Endothelial cell (in vitro differentiated cells): ENCODE results near the gene DCN. TPM values are rescaled to one million over a fixed set of nuclear protein-coding genes. Genes with fewer than 3 reads are reported as not detected.

ENCODE experiments used
- DNase-seq: peaks from one replicate; pipeline ENCODE4 v3.0.0; 2021; ENCODE audit warnings: low spot score
- H3K27ac Mint-ChIP-seq: one replicate; pipeline ENCODE4 v1.8.0; 2021; ENCODE audit warnings: mixed read lengths, inconsistent platforms; ENCODE audit not compliant: unreplicated experiment
- H3K27me3 Mint-ChIP-seq: one replicate; pipeline ENCODE4 v1.8.0; 2021; ENCODE audit warnings: mild to moderate bottlenecking, moderate library complexity, mixed read lengths, inconsistent platforms; ENCODE audit not compliant: unreplicated experiment
- H3K36me3 Mint-ChIP-seq: one replicate; pipeline ENCODE4 v1.8.0; 2021; ENCODE audit warnings: mild to moderate bottlenecking, low read depth, mixed read lengths, inconsistent platforms; ENCODE audit not compliant: unreplicated experiment
- H3K4me1 Mint-ChIP-seq: one replicate; pipeline ENCODE4 v1.8.0; 2021; ENCODE audit warnings: mild to moderate bottlenecking, mixed read lengths, inconsistent platforms; ENCODE audit not compliant: unreplicated experiment
- H3K4me3 Mint-ChIP-seq: one replicate; pipeline ENCODE4 v1.8.0; 2021; ENCODE audit warnings: mild to moderate bottlenecking, mixed read lengths, inconsistent platforms; ENCODE audit not compliant: unreplicated experiment
- H3K9me3 Mint-ChIP-seq: one replicate; pipeline ENCODE4 v1.8.0; 2021; ENCODE audit warnings: mixed read lengths, inconsistent platforms; ENCODE audit not compliant: unreplicated experiment
- total RNA-seq: library from RNA; stranded (reverse); fragmentation: NEBNext Ultra II Directional; extraction: Animal tissue kit (Norgen Biotek cat#: 25700); gene quantifications from one replicate; pipeline ENCODE4 v1.2.1, GENCODE V29; 2021; ENCODE audit not compliant: unreplicated experiment
- TF ChIP-seq, protein P1 (sequence below): fragments of 200-600 bp; sonication (generic); IDR thresholded peaks from one replicate; pipeline ENCODE4 v1.5.0; 2021; ENCODE audit warnings: antibody characterized with exemption; ENCODE audit not compliant: unreplicated experiment

The DCN gene
- total RNA-seq, 1 donor from 2014 or later = not detected

DNA sequence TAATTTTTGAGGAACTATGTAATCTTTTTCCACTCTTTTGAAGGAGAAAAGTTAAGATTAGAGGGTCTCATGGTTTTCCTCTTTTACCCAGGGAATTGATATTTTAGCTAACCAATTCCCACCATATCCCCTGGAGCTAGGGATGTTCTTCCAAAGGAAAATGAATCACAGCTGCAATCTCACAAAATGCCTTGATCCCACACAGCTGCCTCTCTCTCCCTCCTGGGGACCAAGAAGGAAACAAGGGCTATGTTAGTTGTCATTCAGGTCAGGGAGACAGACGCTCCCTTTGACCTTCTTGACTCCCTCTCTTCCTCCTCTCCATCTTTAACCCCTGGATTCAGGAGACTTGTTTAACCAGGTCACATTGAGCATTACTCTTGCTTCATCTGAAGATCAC is 9.5 kb downstream of the DCN start:
- Mint-ChIP-seq H3K4me1 (no peaks in the 10 kb centered on the region), H3K27ac (no peak overlapping the region), H3K36me3 (no peaks in the 10 kb centered on the region), H3K4me3 (no peak overlapping the region), H3K9me3 (no peaks in the 10 kb centered on the region), H3K27me3 (no peaks in the 10 kb centered on the region)
- no peak for DNase-seq
- TF ChIP-seq, protein P1, sequence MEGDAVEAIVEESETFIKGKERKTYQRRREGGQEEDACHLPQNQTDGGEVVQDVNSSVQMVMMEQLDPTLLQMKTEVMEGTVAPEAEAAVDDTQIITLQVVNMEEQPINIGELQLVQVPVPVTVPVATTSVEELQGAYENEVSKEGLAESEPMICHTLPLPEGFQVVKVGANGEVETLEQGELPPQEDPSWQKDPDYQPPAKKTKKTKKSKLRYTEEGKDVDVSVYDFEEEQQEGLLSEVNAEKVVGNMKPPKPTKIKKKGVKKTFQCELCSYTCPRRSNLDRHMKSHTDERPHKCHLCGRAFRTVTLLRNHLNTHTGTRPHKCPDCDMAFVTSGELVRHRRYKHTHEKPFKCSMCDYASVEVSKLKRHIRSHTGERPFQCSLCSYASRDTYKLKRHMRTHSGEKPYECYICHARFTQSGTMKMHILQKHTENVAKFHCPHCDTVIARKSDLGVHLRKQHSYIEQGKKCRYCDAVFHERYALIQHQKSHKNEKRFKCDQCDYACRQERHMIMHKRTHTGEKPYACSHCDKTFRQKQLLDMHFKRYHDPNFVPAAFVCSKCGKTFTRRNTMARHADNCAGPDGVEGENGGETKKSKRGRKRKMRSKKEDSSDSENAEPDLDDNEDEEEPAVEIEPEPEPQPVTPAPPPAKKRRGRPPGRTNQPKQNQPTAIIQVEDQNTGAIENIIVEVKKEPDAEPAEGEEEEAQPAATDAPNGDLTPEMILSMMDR = no peak

DNA sequence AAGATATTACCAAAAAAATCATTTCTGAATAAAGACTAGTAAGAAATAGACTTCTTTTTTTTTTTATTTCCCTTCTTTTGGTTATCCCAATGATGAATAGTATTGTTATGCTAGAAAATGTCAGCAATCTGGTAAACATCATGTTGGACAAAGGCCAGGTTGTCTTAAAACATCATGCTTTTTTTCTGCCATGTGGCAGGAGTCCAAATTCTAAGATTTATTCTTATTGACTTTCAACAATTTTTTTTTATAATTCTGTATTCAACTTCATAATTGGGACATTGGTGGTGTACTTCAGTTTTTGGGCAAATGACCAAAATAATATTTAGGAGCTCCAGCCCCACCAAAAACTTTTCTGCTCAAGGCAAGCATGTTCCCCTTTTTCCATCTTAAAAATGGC is 10.5 kb downstream of the DCN start:
- H3K4me1 Mint-ChIP-seq = no peaks in the 10 kb centered on the region
- H3K27ac Mint-ChIP-seq = no peak overlapping the region
- no peak overlapping the region for H3K4me3 Mint-ChIP-seq
- H3K9me3 Mint-ChIP-seq = no peaks in the 10 kb centered on the region
- DNase-seq = no peak
- TF ChIP-seq, protein P1 = no peak
- H3K27me3 Mint-ChIP-seq = no peaks in the 10 kb centered on the region
- H3K36me3 Mint-ChIP-seq = no peaks in the 10 kb centered on the region

- TF ChIP-seq, protein P1 = no peak
- Mint-ChIP-seq H3K4me1 (no peaks in the 10 kb centered on the region), H3K27ac (no peak overlapping the region), H3K4me3 (no peak overlapping the region), H3K27me3 (no peaks in the 10 kb centered on the region), H3K9me3 (no peaks in the 10 kb centered on the region), H3K36me3 (no peaks in the 10 kb centered on the region)
- DNase-seq = no peak
Measured at GRCh38 chr12:91171476-91171875, 11.1 kb downstream of the DCN start.

- no peak overlapping the region for H3K27ac Mint-ChIP-seq
- H3K4me1 Mint-ChIP-seq = no peaks in the 10 kb centered on the region
- TF ChIP-seq, protein P1 = no peak
- no peak overlapping the region for H3K4me3 Mint-ChIP-seq
- H3K36me3 Mint-ChIP-seq = no peaks in the 10 kb centered on the region
- no peaks in the 10 kb centered on the region for H3K9me3 Mint-ChIP-seq
- H3K27me3 Mint-ChIP-seq = no peaks in the 10 kb centered on the region
- no peak for DNase-seq
Measured at GRCh38 chr12:91163116-91163515, 19.5 kb downstream of the DCN start.

DNA sequence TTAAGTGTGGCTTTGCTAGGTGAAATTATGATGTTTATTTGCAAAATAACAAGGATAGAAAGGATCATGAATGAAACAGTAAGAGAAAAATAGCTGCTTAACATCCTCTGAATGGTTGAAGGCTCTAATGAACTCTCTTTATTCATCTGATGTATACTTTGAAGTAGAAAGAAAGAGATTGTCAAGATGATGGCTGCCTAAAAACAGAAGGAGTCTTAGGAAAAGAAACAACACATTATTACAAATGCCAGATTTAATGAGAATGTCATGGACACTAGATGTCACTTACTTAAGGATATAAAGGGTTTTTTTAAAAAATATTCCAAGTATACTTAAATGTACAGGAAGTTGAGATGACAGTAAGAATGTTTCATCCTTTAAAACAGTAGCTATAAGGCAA is 21.6 kb downstream of the DCN start:
- H3K27me3 Mint-ChIP-seq = no peaks in the 10 kb centered on the region
- H3K4me1 Mint-ChIP-seq = no peaks in the 10 kb centered on the region
- TF ChIP-seq, protein P1 = no peak
- DNase-seq = no peak
- no peaks in the 10 kb centered on the region for H3K36me3 Mint-ChIP-seq
- no peak overlapping the region for H3K27ac Mint-ChIP-seq
- no peak overlapping the region for H3K4me3 Mint-ChIP-seq
- no peaks in the 10 kb centered on the region for H3K9me3 Mint-ChIP-seq
